H9 (cell line): Measurements from ENCODE around the gene BLACAT1. TPM values are rescaled to one million over a fixed set of nuclear protein-coding genes. Genes with fewer than 3 reads are reported as not detected.

Experiments
- DNase-seq: peaks from one replicate; pipeline ENCODE4 v3.0.0-alpha.2; 2017
- H2AFZ ChIP-seq: one replicate; pipeline ENCODE4 v1.6.1; 2013; ENCODE audit warnings: mild to moderate bottlenecking, low read length, control low read depth, moderate library complexity
- H2AK5ac ChIP-seq: 2 replicates; pipeline ENCODE4 v1.6.1; 2013; ENCODE audit warnings: low read length, control low read depth, mixed read lengths; ENCODE audit not compliant: insufficient read length
- H2BK120ac ChIP-seq: one replicate; pipeline ENCODE4 v1.6.1; 2013; ENCODE audit warnings: low read depth, mild to moderate bottlenecking, low read length, control low read depth, inconsistent platforms; ENCODE audit not compliant: poor library complexity, severe bottlenecking
- H2BK12ac ChIP-seq: 2 replicates; pipeline ENCODE4 v1.6.1; 2013; ENCODE audit warnings: low read length, control low read depth, mixed read lengths, low read depth; ENCODE audit not compliant: insufficient read length
- H2BK15ac ChIP-seq: 2 replicates; pipeline ENCODE4 v1.6.1; 2013; ENCODE audit warnings: low read depth, low read length, control low read depth
- H2BK20ac ChIP-seq: one replicate; pipeline ENCODE4 v1.6.1; 2013; ENCODE audit warnings: low read depth, mild to moderate bottlenecking, low read length, control low read depth, inconsistent platforms; ENCODE audit not compliant: poor library complexity, severe bottlenecking
- H2BK5ac ChIP-seq: 2 replicates; pipeline ENCODE4 v1.6.1; 2013; ENCODE audit warnings: low read length, control low read depth, mixed read lengths; ENCODE audit not compliant: insufficient read length
- H3K14ac ChIP-seq: 2 replicates; pipeline ENCODE4 v1.6.1; 2013; ENCODE audit warnings: low read length, control low read depth; ENCODE audit not compliant: insufficient read depth
- H3K18ac ChIP-seq: 2 replicates; pipeline ENCODE4 v1.6.1; 2013; ENCODE audit warnings: low read depth, mild to moderate bottlenecking, mixed read lengths, low read length, control low read depth; ENCODE audit not compliant: insufficient read length
- H3K23ac ChIP-seq: 2 replicates; pipeline ENCODE4 v1.6.1; 2013; ENCODE audit warnings: low read length, control low read depth, mixed read lengths, low read depth; ENCODE audit not compliant: insufficient read length
- H3K23me2 ChIP-seq: 2 replicates; pipeline ENCODE4 v1.6.1; 2013; ENCODE audit warnings: low read depth, mild to moderate bottlenecking, mixed read lengths, low read length, control low read depth; ENCODE audit not compliant: insufficient read length, poor library complexity, severe bottlenecking
- H3K27ac ChIP-seq: 2 replicates; pipeline ENCODE4 v1.5.1; 2013; ENCODE audit warnings: low read length, control low read depth, mixed read lengths, low read depth; ENCODE audit not compliant: insufficient read length
- H3K27me3 ChIP-seq: 2 replicates; pipeline ENCODE4 v1.6.1; 2013; ENCODE audit warnings: low read length, control low read depth, inconsistent platforms; ENCODE audit not compliant: insufficient read depth
- H3K4ac ChIP-seq: 2 replicates; pipeline ENCODE4 v1.6.1; 2013; ENCODE audit warnings: low read depth, mild to moderate bottlenecking, control low read depth, inconsistent platforms, low read length, moderate library complexity
- H3K4me1 ChIP-seq: 2 replicates; pipeline ENCODE4 v1.6.1; 2013; ENCODE audit warnings: low read length, control low read depth, inconsistent platforms; ENCODE audit not compliant: insufficient read depth
- H3K4me2 ChIP-seq: 2 replicates; pipeline ENCODE4 v1.6.1; 2013; ENCODE audit warnings: low read length, control low read depth, mixed read lengths; ENCODE audit not compliant: insufficient read length, insufficient read depth
- H3K56ac ChIP-seq: 2 replicates; pipeline ENCODE4 v1.6.1; 2013; ENCODE audit warnings: low read depth, mild to moderate bottlenecking, mixed read lengths, low read length, control low read depth; ENCODE audit not compliant: insufficient read length
- H3K79me1 ChIP-seq: 2 replicates; pipeline ENCODE4 v1.6.1; 2013; ENCODE audit warnings: low read depth, mild to moderate bottlenecking, moderate library complexity, low read length, control low read depth, inconsistent platforms; ENCODE audit not compliant: insufficient read depth, poor library complexity, severe bottlenecking
- H3K79me2 ChIP-seq: 2 replicates; pipeline ENCODE4 v1.6.1; 2013; ENCODE audit warnings: low read length, control low read depth, inconsistent platforms; ENCODE audit not compliant: insufficient read depth
- H3K9ac ChIP-seq: 2 replicates; pipeline ENCODE4 v1.6.1; 2013; ENCODE audit warnings: low read length, control low read depth, mixed read lengths; ENCODE audit not compliant: insufficient read length; ENCODE audit errors: extremely low read depth
- H3K9me3 ChIP-seq: one replicate; pipeline ENCODE4 v1.6.1; 2013; ENCODE audit warnings: low read depth, low read length, inconsistent platforms; ENCODE audit not compliant: control insufficient read depth
- H3T11ph ChIP-seq: one replicate; pipeline ENCODE4 v1.6.1; 2013; ENCODE audit warnings: mild to moderate bottlenecking, low read length, control low read depth, inconsistent platforms
- H4K20me1 ChIP-seq: one replicate; pipeline ENCODE4 v1.6.1; 2013; ENCODE audit not compliant: control insufficient read depth, insufficient read length, insufficient read depth
- H4K5ac ChIP-seq: 2 replicates; pipeline ENCODE4 v1.6.1; 2013; ENCODE audit warnings: low read depth, mild to moderate bottlenecking, mixed read lengths, low read length, control low read depth; ENCODE audit not compliant: insufficient read length
- H4K8ac ChIP-seq: replicated peaks from 2 replicates; pipeline ENCODE4 v1.6.1; 2013; ENCODE audit warnings: low read length, control low read depth, mixed read lengths, low read depth; ENCODE audit not compliant: insufficient read length
- H4K91ac ChIP-seq: 2 replicates; pipeline ENCODE4 v1.6.1; 2013; ENCODE audit warnings: low read depth, mild to moderate bottlenecking, moderate library complexity, mixed read lengths, low read length, control low read depth; ENCODE audit not compliant: insufficient read length
- H3K27ac Mint-ChIP-seq, 3 experiments: 2 replicates in 2 of 3; 3 replicates in 1 of 3; pipeline ENCODE4 v1.8.0; 2020 to 2021; ENCODE audit warnings: mixed read lengths in 3 of 3, mild to moderate bottlenecking in 1 of 3, moderate library complexity in 1 of 3
- H3K27me3 Mint-ChIP-seq: 2 replicates; pipeline ENCODE4 v1.8.0; 2021; ENCODE audit warnings: low read depth, mild to moderate bottlenecking, moderate library complexity, mixed read lengths
- H3K36me3 Mint-ChIP-seq, 3 experiments: 2 replicates in 2 of 3; 3 replicates in 1 of 3; pipeline ENCODE4 v1.8.0; 2020 to 2021; ENCODE audit warnings: low read depth in 3 of 3, mixed read lengths in 3 of 3; ENCODE audit not compliant: insufficient read depth in 1 of 3
- H3K4me1 Mint-ChIP-seq, 2 experiments: 2 replicates each; pipeline ENCODE4 v1.8.0; 2020; ENCODE audit warnings: mixed read lengths in 2 of 2
- H3K4me3 Mint-ChIP-seq, 2 experiments: 2 replicates in 1 of 2; 3 replicates in 1 of 2; pipeline ENCODE4 v1.8.0; 2020 to 2021; ENCODE audit warnings: mild to moderate bottlenecking in 2 of 2, mixed read lengths in 2 of 2, moderate library complexity in 1 of 2
- H3K9me3 Mint-ChIP-seq, 2 experiments: 2 replicates in 1 of 2; 3 replicates in 1 of 2; pipeline ENCODE4 v1.8.0; 2020; ENCODE audit warnings: mild to moderate bottlenecking in 2 of 2, mixed read lengths in 2 of 2, moderate library complexity in 1 of 2
- WGBS: extraction: QIAGEN DNeasy Blood & Tissue Kit; methylation state at CpG from one replicate; pipeline ENCODE4 v1.1.7; 2013; ENCODE audit warnings: missing lambda C conversion rate, low lambda C conversion rate, mixed read lengths; ENCODE audit not compliant: insufficient read length; ENCODE audit errors: extremely low coverage; 5-methylcytosine and 5-hydroxymethylcytosine counted together
- total RNA-seq: library from RNA; stranded (reverse); gene quantifications from 2 replicates; pipeline ENCODE4 v1.2.1, GENCODE V29; 2021
- TF ChIP-seq, protein P1 (sequence below): fragments of 200-600 bp; sonication (generic); conservative IDR thresholded peaks from 3 replicates; pipeline ENCODE4 v1.8.0; 2021; ENCODE audit warnings: antibody characterized with exemption, mild to moderate bottlenecking

Gene BLACAT1
- total RNA-seq, 1 experiment from 2014 or later = 4.0 TPM

GRCh38 chr1:205484985-205485967 is 29.4 kb upstream of the BLACAT1 start:
- TF ChIP-seq, protein P1, sequence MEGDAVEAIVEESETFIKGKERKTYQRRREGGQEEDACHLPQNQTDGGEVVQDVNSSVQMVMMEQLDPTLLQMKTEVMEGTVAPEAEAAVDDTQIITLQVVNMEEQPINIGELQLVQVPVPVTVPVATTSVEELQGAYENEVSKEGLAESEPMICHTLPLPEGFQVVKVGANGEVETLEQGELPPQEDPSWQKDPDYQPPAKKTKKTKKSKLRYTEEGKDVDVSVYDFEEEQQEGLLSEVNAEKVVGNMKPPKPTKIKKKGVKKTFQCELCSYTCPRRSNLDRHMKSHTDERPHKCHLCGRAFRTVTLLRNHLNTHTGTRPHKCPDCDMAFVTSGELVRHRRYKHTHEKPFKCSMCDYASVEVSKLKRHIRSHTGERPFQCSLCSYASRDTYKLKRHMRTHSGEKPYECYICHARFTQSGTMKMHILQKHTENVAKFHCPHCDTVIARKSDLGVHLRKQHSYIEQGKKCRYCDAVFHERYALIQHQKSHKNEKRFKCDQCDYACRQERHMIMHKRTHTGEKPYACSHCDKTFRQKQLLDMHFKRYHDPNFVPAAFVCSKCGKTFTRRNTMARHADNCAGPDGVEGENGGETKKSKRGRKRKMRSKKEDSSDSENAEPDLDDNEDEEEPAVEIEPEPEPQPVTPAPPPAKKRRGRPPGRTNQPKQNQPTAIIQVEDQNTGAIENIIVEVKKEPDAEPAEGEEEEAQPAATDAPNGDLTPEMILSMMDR = peak; percentile 99
- Mint-ChIP-seq H3K9me3 (no peaks in the 10 kb centered on the region; a peak in 2 of 5 replicates), H3K4me3 (peak overlapping the region in 1 of 2 experiments; percentile 25; a peak in 1 of 5 replicates), H3K4me1 (peaks cover 36 to 40% of the 10 kb centered on the region in 2 experiments), H3K36me3 (no peaks in the 10 kb centered on the region), H3K27me3 (peaks cover 60% of the 10 kb centered on the region), H3K27ac (no peak overlapping the region)
- Histone ChIP-seq H3K56ac (no peak overlapping the region), H3K4me1 (peaks cover 4% of the 10 kb centered on the region; the same call in 1 of the 2 replicates), H3K23ac (no peak overlapping the region), H3K27me3 (no peaks in the 10 kb centered on the region; the same call in 1 of the 2 replicates), H2AFZ (no peak overlapping the region), H2BK15ac (no peak overlapping the region), H2AK5ac (no peak overlapping the region), H3K4ac (no peak overlapping the region), H3K79me2 (no peaks in the 10 kb centered on the region), H3T11ph (no peak overlapping the region), H2BK120ac (no peak overlapping the region), H3K9me3 (no peaks in the 10 kb centered on the region), H3K79me1 (no peaks in the 10 kb centered on the region), H4K20me1 (no peaks in the 10 kb centered on the region), H3K9ac (no peak overlapping the region), H4K8ac (no peak overlapping the region), H3K4me2 (no peak overlapping the region), H4K91ac (no peak overlapping the region), H3K27ac (no peak overlapping the region), H3K18ac (no peak overlapping the region), H2BK20ac (no peak overlapping the region), H3K23me2 (no peaks in the 10 kb centered on the region), H4K5ac (no peak overlapping the region), H2BK5ac (no peak overlapping the region), H2BK12ac (no peak overlapping the region), H3K14ac (no peak overlapping the region)
- no CpG with 5 or more reads among the region's 13 CpGs for WGBS
- peak; percentile 91 for DNase-seq
